ENCODE data around the gene EVL.
"Not testable (repeated sequence)": the region's sequence is repeated elsewhere in the genome, so short reads cannot be mapped to it uniquely, and the experiment has no call there.

Gene EVL

DNA sequence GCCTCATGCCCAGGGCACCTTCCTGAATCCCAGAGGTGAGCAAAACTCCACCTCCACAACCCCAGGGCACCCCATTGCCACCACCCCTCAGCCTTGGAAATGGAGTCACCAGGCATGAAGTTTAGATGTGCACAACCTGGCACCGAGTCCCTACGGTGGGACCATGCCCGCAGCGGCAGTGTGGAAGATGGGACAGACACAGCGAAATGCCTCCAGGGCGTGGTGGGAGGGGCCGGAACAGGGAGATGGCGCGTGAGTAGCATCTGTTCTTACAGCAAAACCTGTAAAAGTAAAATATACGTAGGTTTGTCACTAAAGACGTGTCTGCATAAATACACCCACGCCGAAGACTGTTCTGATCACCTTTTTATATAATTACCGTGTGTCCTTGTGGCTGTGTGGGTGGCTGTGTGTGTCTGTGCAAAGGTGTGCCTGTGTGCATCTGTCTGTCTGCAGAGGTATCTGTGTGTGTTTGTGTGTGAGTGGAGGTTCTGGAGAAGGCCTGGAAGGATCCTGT is 111.6 kb downstream of the EVL start:
- no peak for DNase-seq

DNA sequence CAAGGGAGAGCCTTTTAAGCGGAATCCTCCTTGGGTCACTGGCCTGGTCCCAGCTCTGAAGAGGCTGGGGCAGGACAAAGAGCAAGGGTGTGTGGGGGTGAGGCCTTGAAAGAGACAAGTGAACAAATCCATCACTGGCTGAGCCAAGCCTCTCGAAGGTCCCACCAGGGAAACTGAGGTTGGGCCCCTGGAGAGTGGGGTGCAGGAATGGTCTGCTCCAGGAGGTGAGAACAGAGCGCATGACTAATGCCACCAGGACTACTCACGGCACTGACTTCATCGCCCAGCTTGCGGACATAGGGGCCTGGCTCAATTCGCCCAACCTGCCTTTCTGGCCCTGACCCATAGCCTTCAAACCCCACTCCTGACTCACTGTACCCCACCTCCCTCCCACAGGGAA is 113.5 kb downstream of the EVL start:
- DNase-seq, result no peak

DNA sequence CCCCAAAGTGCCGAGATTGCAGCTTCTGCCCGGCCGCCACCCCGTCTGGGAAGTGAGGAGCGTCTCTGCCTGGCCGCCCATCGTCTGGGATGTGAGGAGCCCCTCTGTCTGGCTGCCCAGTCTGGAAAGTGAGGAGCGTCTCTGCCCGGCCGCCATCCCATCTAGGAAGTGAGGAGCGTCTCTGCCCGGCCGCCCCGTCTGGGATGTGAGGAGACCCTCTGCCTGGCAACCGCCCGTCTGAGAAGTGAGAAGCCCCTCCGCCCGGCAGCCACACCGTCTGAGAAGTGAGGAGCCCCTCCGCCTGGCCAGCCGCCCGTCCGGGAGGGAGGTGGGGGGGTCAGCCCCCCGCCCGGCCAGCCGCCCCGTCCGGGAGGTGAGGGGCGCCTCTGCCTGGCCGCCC is 115.4 kb downstream of the EVL start:
- DNase-seq, result not testable (repeated sequence)

DNA sequence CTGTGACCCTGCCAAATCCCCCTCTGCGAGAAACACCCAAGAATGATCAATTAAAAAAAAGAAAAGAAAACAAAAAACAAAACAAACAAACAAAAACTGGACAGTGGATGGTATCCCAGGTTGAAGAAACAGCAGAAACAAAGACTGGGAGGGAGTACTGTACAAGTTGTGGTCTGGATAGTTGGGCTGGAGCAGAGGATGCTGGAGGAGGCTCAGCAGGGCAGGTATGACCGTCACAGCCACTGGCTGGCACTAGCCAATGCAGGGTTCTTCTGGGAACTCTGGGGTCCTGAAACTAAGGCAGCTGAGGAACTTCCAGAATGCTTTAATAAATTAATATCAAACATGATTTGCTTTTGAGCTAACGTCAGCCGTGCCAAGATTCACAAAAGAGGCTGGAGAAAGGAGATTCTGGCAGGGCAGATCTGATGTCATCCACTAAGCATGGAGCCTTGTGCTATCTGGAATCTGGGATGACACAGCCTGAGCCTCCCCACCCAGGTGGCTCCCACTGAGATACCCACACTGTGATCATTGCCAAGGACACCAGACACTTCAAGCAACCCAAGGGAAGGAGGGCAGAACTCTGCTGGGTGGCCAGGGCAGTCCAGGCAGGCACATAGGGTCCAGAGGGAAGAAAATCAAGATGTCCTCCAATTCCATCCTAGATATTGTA is 116.8 kb downstream of the EVL start:
- DNase-seq, result not testable (repeated sequence)

DNA sequence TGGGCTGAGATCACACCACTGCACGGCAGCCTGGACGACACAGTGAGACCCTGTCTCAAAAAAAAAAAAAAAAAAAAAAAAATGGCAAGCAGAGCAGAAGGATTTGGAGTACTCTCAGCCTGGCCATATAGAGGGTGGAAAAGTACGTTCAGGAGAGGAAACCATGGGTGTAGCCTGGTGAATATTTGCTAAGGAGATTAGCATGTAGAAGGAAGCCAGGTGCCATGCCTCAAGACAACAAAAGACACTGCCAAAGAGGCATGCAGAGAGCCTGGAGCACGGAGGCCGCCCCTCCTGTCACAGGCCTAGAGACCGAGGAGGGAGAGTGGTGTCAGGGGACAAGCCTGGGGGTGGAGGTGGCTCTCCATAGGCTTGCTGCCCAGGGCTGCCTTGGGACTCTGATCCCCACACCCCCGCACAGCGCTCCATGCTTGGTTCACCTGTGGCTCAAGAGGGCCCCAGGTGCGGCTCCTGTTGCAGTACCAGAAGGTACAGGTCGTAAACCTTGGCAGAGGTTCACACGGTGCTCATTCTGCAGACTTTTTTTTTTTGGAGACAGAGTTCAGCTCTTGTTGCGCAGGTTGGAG is 122.1 kb downstream of the EVL start:
- DNase-seq, result no peak

DNA sequence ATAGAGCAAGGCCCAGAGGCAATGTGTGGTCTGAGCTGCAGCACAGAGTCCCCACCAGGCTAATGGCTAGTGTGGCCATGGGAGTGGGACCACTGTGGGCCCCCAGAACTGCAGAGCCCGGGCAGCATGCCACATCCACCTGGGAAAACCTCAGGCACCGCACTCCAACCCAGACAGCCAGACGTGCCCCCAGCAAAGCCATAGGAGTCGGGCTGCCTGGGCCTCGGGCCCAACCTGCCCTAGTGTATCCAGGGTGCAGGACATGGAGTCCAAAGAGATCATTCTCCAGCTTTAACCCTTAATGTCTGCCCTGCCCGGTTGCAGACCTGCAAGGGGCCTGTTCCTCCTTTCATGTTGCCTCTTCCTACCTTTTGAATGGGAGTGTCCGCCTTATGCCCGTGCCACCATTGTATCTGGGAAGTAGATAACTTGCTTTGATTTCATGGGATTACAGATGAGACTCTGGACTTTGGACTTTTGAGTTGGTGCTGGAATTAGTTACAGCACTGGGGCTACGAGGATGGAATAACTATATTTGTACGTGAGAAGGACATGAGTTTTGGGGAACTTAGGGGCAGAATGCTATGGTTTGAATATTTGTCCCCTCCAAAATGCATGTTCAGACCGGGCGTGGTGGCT is 123.3 kb downstream of the EVL start:
- no peak for DNase-seq

DNA sequence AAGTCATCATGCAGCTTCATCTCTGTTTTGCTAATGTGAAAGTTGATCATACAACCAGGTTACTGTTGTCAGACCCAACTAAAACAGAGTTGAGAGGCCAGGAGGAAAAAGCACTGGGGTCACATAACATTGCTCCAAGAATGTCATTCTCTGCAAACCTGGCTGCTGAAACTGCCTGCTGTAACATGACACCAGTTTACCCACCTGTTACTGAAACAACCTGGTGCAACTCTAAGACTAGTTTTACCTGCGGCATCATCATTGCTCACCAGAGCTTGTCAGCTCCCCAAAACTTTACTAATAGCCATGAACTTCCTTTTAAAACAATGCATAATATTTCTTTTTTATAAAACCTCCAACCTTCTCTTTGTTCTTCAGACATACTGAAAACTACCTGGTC is 124.9 kb downstream of the EVL start:
- no peak for DNase-seq

DNA sequence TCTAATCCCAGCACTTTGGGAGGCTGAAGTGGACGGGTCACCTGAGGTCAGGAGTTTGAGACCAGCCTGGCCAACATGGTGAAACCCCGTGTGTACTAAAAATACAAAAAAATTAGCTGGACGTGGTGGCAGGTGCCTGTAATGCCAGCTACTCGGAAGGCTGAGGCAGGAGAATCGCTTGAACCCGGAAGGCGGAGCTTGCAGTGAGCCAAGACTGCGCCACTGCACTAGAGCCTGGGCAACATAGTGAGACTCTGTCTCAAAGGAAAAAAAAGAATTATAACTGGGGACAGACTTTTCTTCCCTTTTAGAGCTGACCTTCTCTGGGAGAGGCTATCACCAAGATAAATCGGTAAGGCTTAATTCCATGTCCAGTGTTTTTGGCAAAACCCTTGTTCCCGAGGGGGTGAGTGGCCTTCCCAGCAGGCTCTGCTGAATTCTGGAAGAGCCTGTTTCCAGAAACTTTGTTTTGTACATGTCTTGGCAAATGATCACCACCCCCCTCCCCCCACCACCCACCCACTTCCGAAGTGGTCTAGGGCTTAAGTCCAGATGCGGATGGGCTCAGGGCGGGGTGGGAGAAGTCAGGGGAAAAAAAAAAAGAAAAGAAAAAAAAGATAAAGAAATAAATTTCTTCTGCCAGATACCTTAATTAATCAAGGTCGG is 126.5 kb downstream of the EVL start:
- no peak for DNase-seq

DNA sequence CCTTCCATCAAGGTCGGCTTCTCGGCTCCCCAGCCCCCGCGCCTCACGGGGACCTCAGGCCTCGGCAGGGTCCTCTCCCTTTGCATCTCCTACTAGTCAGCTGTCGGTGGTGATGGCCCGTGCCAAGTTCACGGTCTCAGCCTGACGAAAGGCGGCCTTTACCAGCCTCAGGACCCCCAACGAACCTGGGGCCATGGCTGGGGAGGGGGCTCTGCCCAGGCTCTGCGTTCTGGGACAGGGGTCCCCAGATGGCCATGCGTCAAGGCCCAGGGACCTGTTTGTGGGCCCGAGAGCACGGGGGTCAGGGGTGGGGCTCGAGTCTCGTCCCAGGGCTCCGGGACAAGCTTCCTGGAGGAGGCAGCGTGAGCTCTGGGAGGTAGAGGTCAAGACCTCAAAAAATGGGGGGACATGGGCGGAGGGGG is 127.0 kb downstream of the EVL start:
- no peak for DNase-seq

DNA sequence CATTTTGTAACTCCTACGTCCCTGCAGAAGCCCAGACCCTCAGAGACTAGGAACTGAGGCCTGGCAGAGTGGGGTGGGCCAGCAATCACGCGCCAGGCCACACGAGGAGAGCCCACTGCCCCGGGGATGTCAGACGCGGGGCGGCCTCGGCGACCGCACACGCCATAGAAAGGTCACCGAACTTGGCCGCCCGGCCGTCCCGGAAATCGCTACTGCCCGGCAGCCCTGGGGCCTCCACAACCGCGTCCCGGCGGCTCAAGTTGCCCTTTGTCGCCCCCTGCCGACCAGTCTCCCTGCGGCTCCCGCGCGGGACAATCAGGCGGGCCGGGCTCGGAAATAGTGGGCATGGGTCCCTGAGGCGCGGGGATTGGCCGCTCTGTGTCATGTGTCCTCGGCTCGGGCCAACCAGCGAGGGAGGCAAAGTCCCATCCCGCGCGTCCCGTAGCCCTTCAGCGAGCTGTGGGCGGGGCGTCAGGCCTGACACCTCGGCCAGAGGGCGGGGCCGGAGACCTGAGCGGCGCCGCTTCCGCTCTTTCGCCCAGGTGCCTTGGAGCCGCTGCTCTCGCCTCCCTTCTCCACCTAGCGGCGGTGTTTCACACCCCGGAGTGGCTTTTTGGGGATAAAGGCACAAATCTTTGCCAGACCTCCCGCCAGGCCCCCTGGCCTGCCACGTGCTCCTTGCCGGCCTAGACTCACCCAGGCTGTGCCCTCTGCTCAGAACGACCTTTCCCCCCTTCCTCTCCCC is 127.6 kb downstream of the EVL start:
- DNase-seq, result peak; percentile 100

Data from CD4-positive, alpha-beta T cell treated with Interferon gamma for 1 hour (primary cell).